ENCODE data around the gene UNC45A.
"Not testable (repeated sequence)": the region's sequence is repeated elsewhere in the genome, so short reads cannot be mapped to it uniquely, and the experiment has no call there.

The UNC45A gene

DNA sequence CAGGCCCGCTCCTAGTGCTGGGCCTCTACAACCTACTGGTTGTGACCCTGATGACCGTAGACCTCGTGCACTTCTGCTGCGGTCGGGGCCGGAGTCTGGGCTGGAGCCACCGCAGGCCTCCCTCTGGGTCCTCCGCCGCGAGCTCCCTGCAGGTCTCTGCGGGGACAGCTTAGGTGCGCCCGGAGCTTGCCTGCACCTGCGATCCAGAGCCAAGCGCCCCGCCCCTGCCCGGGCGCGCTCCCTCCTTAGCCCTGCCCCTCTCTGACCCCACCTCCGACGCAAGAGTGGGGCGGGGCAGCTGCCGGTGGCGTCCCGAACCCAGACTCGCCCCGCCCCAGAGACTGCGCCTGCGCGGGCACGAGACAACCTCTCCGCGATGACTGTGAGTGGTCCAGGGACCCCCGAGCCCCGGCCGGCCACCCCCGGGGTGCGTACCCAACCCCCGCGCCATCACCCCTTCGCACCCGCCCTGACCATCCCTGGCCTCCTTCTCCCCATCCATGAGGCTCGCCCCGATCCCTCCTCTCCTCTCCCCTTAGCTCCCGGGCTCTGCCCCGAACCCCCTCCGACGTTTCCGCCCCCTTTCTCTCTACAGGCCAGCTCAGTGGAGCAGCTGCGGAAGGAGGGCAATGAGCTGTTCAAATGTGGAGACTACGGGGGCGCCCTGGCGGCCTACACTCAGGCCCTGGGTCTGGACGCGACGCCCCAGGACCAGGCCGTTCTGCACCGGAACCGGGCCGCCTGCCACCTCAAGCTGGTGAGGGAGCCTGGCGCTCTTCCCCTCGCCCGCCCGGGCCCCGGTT, at the start of gene UNC45A:
Gene UNC45A, plus strand, starts transcription at position 337 of the 803 bp plus-strand sequence. Its CDS starts 40 bp downstream, at position 377.
- peak; percentile 94 for DNase-seq (ENCODE audit: low read depth, low spot score)

DNA sequence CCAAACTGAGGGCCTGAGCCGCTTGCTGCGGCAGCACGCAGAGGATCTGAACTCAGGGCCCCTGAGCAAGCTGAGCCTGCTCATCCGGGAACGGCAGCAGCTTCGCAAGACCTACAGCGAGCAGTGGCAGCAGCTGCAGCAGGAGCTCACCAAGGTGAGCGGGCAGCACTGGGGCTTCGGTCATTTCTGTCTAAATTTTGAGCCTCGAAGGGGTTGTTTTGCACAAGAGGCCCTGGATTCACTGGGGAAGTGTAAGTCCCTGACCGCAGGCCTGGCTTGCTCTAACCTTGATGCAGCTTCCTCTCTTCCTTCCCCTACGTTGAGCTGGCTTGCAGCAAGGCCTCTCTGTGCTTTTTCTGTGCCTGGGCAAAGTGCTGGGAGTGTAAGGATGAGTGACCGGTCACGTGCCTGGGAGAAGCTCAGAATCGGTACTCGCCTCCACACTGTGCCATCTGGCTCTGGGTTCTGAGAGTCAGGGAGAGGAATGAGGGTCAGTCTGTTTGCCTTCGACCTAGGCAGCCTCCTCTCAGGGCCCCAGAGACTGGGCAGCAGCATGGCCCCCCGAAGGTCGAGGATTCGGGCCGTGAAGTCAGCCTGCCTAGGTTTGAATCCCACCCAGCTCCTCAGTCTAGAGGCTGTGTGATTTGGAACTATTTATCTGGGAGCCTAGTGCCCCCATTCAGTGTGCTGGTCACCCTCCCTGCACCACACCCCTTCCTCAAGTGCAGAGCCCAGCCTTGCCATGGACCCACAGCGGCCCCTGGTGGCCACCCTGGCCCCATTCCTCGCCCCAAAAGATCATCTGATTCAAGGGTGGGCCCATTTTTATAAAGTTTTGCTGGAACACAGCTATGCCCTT, 49.4 kb upstream of the UNC45A start:
- peak; percentile 48 for DNase-seq (ENCODE audit: low read depth, low spot score)

DNA sequence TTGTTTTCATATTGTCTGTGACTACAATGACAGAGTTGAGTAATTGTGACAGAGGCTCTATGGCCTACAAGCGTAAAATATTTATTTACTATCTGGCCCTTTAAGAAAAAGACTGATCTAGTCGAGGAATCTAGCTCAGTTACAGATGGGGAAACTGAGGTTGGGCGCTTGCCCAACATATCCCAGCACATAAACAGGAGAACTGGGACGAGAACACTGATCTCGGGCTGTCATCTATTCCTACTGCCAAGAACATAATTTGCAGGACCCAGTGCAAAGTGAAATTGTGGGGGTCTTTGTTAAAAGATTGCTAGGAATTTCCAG, 48.8 kb upstream of the UNC45A start:
- DNase-seq (ENCODE audit: low read depth, low spot score) = no peak

- DNase-seq (ENCODE audit: low read depth, low spot score) = no peak
Observed at GRCh38 chr15:90887037-90887481, 48.0 kb upstream of the UNC45A start.

DNA sequence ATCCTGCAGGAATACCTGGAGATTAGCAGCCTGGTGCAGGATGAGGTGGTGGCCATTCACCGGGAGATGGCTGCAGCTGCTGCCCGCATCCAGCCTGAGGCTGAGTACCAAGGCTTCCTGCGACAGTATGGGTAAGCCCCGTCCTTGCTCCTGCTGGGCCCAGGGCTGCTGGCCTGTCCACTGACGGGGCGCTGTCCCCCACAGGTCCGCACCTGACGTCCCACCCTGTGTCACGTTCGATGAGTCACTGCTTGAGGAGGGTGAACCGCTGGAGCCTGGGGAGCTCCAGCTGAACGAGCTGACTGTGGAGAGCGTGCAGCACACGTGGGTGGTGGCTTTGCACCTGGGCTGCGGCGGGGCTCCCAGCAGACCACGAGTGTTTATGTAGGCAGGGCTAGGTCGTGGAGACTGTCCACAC, 45.8 kb upstream of the UNC45A start:
- DNase-seq (ENCODE audit: low read depth, low spot score) = no peak

DNA sequence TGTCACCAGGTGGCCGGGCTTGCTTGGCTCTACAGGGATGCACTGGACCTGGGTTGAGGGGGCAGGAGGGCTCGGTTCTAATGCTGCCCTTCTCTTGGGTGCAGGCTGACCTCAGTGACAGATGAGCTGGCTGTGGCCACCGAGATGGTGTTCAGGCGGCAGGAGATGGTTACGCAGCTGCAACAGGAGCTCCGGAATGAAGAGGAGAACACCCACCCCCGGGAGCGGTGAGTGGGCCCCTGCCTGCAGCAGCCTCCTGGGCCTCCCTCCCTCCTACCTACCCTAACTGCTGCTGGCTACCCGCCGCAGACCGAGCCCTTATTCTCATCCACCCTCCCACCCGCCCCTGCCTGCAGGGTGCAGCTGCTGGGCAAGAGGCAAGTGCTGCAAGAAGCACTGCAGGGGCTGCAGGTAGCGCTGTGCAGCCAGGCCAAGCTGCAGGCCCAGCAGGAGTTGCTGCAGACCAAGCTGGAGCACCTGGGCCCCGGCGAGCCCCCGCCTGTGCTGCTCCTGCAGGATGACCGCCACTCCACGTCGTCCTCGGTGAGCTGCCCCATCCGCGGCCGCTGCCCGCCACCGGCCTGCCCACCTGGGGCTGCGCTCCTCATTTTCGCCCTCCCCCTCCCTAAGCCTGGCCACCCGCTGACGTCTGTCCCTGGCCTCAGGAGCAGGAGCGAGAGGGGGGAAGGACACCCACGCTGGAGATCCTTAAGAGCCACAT, 45.2 kb upstream of the UNC45A start:
- no peak for DNase-seq (ENCODE audit: low read depth, low spot score)

- no peak for DNase-seq (ENCODE audit: low read depth, low spot score)
Observed at GRCh38 chr15:90890839-90891238, 44.2 kb upstream of the UNC45A start.

DNA sequence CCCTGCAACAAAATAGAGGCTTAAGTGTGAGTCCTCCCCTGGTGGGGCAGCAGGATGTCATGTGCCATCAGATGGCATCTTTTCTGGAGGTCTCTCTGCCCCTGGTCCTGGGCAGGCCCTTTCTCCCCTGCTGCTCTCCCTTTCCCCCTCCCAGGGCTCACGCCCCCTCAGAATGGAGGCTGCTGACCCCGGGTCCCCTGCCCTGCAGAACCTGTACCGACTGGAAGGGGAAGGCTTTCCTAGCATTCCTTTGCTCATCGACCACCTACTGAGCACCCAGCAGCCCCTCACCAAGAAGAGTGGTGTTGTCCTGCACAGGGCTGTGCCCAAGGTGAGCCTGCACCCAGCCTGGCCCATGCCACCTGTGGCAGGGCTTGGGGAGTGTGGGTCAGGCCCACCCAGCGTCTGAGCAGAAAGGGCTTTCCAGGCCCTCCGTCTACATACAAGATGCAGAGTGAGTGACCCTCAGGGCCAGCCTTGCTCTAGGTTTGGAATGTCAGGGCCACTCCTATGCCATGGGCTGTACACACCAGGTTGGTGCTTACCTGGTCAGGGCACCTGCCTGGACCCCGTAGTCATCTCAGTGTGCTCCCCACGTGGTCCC, 43.6 kb upstream of the UNC45A start:
- no peak for DNase-seq (ENCODE audit: low read depth, low spot score)

- DNase-seq (ENCODE audit: low read depth, low spot score) = no peak
Observed at GRCh38 chr15:90892023-90892422, 43.1 kb upstream of the UNC45A start.

DNA sequence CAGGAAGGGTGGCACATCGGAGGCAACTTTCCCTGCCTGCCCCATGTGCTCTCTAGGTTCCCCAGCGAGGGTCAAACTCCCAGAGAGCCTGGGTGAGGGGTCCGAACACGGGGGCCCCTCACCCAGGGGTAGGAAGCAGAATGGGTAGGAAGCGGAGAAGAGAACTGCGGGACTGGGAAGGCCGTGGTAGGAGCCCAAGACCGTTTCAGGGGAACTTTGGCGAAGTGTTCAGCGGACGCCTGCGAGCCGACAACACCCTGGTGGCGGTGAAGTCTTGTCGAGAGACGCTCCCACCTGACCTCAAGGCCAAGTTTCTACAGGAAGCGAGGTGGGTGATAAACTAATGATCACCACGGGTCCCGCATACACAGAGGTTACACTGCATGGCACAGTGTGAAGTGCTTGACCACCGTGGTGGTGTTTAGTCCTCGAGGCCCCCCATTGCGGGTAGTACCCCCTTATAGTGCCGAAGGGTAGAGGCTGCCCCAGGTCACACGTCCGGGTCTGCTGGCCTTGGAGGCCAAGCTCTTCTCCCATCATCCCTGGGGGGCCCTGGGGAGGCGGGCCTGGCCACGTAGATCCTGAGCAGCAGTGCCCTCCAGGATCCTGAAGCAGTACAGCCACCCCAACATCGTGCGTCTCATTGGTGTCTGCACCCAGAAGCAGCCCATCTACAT, 42.4 kb upstream of the UNC45A start:
- DNase-seq (ENCODE audit: low read depth, low spot score) = no peak

DNA sequence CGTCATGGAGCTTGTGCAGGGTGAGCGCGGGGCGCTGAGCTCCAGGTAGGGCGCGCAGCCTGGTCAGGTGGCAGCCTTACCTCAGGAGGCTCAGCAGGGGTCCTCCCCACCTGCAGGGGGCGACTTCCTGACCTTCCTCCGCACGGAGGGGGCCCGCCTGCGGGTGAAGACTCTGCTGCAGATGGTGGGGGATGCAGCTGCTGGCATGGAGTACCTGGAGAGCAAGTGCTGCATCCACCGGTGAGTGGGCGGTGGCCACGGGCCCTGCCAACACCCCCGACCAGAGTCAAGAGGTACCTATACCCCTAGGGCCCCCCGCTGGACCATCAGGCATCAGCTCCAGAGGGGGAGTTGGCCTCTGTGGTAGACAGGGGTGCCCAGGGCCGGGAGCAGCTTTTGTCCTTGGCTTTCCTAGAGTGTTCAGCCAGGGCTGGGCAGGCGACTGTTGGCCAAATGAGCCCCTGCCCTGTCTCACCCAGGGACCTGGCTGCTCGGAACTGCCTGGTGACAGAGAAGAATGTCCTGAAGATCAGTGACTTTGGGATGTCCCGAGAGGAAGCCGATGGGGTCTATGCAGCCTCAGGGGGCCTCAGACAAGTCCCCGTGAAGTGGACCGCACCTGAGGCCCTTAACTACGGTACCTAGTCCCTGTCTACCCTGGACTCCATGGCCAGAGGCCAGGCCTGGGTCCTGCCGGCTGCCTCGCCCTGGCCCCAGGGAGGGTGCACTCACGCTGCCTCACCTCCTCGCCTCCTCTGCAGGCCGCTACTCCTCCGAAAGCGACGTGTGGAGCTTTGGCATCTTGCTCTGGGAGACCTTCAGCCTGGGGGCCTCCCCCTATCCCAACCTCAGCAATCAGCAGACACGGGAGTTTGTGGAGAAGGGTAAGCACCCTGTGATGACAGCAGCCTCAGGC, 41.7 kb upstream of the UNC45A start:
- DNase-seq (ENCODE audit: low read depth, low spot score) = no peak

GRCh38 chr15:90895571-90896117, 39.4 kb upstream of the UNC45A start:
- no peak for DNase-seq (ENCODE audit: low read depth, low spot score)

- DNase-seq (ENCODE audit: low read depth, low spot score) = not testable (repeated sequence)
Observed at GRCh38 chr15:90897131-90897655, 37.9 kb upstream of the UNC45A start.

GRCh38 chr15:90901175-90902039, 33.7 kb upstream of the UNC45A start:
- DNase-seq (ENCODE audit: low read depth, low spot score) = no peak

DNA sequence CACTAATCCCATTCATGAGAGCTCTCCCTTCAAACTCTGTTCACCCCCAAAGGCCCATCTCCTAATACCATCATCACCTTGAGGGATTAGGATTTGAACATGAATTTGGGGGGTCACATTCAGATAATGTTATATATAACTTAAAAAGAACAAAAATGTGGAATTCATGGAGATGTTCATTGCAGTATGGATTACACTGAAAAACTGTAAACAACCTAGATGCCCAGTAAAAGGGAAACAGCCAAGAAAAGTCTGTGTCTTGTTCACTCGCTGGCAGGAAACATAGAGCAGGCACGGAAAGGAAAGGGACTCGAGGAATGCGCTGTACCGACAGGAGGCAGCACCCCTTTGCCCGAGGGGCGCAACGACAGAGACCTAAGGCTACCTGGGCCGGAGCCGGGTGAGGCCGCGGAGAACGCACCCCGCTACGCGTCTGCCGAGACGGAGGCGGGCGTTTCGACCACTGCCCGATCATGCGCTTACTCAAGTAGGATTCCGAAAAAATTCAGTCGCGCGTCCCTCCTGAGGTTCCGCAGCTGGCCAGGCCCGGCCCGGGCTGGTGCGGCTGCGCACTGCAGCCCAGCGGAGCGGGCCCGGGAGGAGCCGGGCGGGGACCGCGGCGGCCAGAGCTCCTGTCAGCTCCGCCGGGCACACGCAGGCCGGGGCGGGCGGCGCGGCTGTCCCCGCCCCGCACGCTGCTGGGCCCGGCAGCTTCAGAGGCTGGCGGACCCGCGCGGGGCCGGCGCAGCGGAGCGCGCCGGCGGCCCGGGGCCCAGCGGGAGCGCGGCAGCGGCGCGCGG, 32.8 kb upstream of the UNC45A start:
- DNase-seq (ENCODE audit: low read depth, low spot score) = peak; percentile 44

- peak; percentile 26 for DNase-seq (ENCODE audit: low read depth, low spot score)
Observed at GRCh38 chr15:90902840-90903732, 32.0 kb upstream of the UNC45A start, which contains the start of gene MAN2A2. Gene MAN2A2 (plus strand): TSS chr15:90903302. CDS start chr15:90904208, 906 bp downstream.
